ENCODE data around the gene TMCC1. TPM values are rescaled to one million over a fixed set of nuclear protein-coding genes. Genes with fewer than 3 reads are reported as not detected.

Gene TMCC1
- total RNA-seq, 2 donors from 2014 or later, result 41.0 to 51.1 TPM

GRCh38 chr3:129919357-129919756 is 25.8 kb upstream of the TMCC1 start:
- no peak overlapping the region for H3K27ac ChIP-seq (ENCODE audit: low read depth, low read length)
- no peaks in the 10 kb centered on the region for H3K4me1 ChIP-seq (ENCODE audit: control insufficient read depth, insufficient read depth, low read length)
- no peaks in the 10 kb centered on the region for H3K27me3 ChIP-seq (ENCODE audit: control insufficient read depth, insufficient read depth, low read length, poor library complexity, severe bottlenecking)
- TF ChIP-seq CTCF (conservative IDR thresholded peaks at IDR 0.05), result no peak
- H3K27ac Mint-ChIP-seq, result no peak overlapping the region
- H3K27me3 Mint-ChIP-seq (ENCODE audit: insufficient read depth), result peaks cover 6% of the 10 kb centered on the region
- no peak overlapping the region for H3K4me3 ChIP-seq (ENCODE audit: low read length)
- DNase-seq, result no peak
- H3K4me3 Mint-ChIP-seq, result no peak overlapping the region
- no peaks in the 10 kb centered on the region for H3K4me1 Mint-ChIP-seq
- no peaks in the 10 kb centered on the region for H3K36me3 Mint-ChIP-seq (ENCODE audit: low read depth)
- H3K9me3 ChIP-seq (ENCODE audit: control insufficient read depth, low read length), result peaks cover 38% of the 10 kb centered on the region
- WGBS, 2 experiments (ENCODE audit: insufficient coverage in 1 of 2, insufficient read length in 1 of 2), result 74% methylated on average over 3 of the region's 3 CpGs; no CpG with 5 or more reads in 1 of the 2 experiments
- no peak overlapping the region for H3K9ac ChIP-seq (ENCODE audit: extremely low read depth, low read length, poor library complexity, severe bottlenecking)
- peaks cover 54% of the 10 kb centered on the region for H3K9me3 Mint-ChIP-seq
- H3K36me3 ChIP-seq (ENCODE audit: control insufficient read depth, insufficient read depth, low read length), result no peaks in the 10 kb centered on the region

GRCh38 chr3:129918461-129918860 is 24.9 kb upstream of the TMCC1 start:
- Histone ChIP-seq H3K27ac (ENCODE audit: low read depth, low read length) (no peak overlapping the region), H3K4me1 (ENCODE audit: control insufficient read depth, insufficient read depth, low read length) (no peaks in the 10 kb centered on the region), H3K9me3 (ENCODE audit: control insufficient read depth, low read length) (peaks cover 38% of the 10 kb centered on the region), H3K27me3 (ENCODE audit: control insufficient read depth, insufficient read depth, low read length, poor library complexity, severe bottlenecking) (no peaks in the 10 kb centered on the region), H3K9ac (ENCODE audit: extremely low read depth, low read length, poor library complexity, severe bottlenecking) (no peak overlapping the region), H3K36me3 (ENCODE audit: control insufficient read depth, insufficient read depth, low read length) (no peaks in the 10 kb centered on the region), H3K4me3 (ENCODE audit: low read length) (no peak overlapping the region)
- DNase-seq, result no peak
- H3K36me3 Mint-ChIP-seq (ENCODE audit: low read depth), result no peaks in the 10 kb centered on the region
- no peaks in the 10 kb centered on the region for H3K4me1 Mint-ChIP-seq
- H3K9me3 Mint-ChIP-seq, result peaks cover 54% of the 10 kb centered on the region
- H3K27me3 Mint-ChIP-seq (ENCODE audit: insufficient read depth), result peaks cover 6% of the 10 kb centered on the region
- 91 to 96% methylated on average over 8 of the region's 8 CpGs for WGBS, 2 experiments (ENCODE audit: insufficient coverage in 1 of 2, insufficient read length in 1 of 2)
- TF ChIP-seq CTCF (conservative IDR thresholded peaks at IDR 0.05), result no peak
- H3K27ac Mint-ChIP-seq, result no peak overlapping the region
- no peak overlapping the region for H3K4me3 Mint-ChIP-seq

GRCh38 chr3:129917423-129918007 is 24.0 kb upstream of the TMCC1 start:
- Histone ChIP-seq H3K4me3 (ENCODE audit: low read length) (no peak overlapping the region), H3K36me3 (ENCODE audit: control insufficient read depth, insufficient read depth, low read length) (no peaks in the 10 kb centered on the region)
- no peak for TF ChIP-seq CTCF (conservative IDR thresholded peaks at IDR 0.05)

More at GRCh38 chr3:129917423-129918007, 24.0 kb upstream of the TMCC1 start:
- peaks cover 59% of the 10 kb centered on the region for H3K9me3 Mint-ChIP-seq
- peaks cover 6% of the 10 kb centered on the region for H3K27me3 Mint-ChIP-seq (ENCODE audit: insufficient read depth)
- no peak overlapping the region for H3K27ac Mint-ChIP-seq
- H3K9ac ChIP-seq (ENCODE audit: extremely low read depth, low read length, poor library complexity, severe bottlenecking), result no peak overlapping the region
- DNase-seq, result no peak
- H3K4me1 ChIP-seq (ENCODE audit: control insufficient read depth, insufficient read depth, low read length), result no peaks in the 10 kb centered on the region
- no peak overlapping the region for H3K27ac ChIP-seq (ENCODE audit: low read depth, low read length)
- no peaks in the 10 kb centered on the region for H3K27me3 ChIP-seq (ENCODE audit: control insufficient read depth, insufficient read depth, low read length, poor library complexity, severe bottlenecking)
- peaks cover 38% of the 10 kb centered on the region for H3K9me3 ChIP-seq (ENCODE audit: control insufficient read depth, low read length)
- 85 to 87% methylated on average over 4 to 6 of the region's 6 CpGs for WGBS, 2 experiments (ENCODE audit: insufficient coverage in 1 of 2, insufficient read length in 1 of 2)
- H3K4me3 Mint-ChIP-seq, result no peak overlapping the region
- H3K36me3 Mint-ChIP-seq (ENCODE audit: low read depth), result no peaks in the 10 kb centered on the region
- no peaks in the 10 kb centered on the region for H3K4me1 Mint-ChIP-seq

All from endodermal cell (in vitro differentiated cells).